Measurements from ENCODE around the gene PDE6B. TPM values are rescaled to one million over a fixed set of nuclear protein-coding genes. Genes with fewer than 3 reads are reported as not detected.

The PDE6B gene
- total and polyA plus RNA-seq, 2 experiments from 2014 or later, result 3.4 to 5.0 TPM

DNA sequence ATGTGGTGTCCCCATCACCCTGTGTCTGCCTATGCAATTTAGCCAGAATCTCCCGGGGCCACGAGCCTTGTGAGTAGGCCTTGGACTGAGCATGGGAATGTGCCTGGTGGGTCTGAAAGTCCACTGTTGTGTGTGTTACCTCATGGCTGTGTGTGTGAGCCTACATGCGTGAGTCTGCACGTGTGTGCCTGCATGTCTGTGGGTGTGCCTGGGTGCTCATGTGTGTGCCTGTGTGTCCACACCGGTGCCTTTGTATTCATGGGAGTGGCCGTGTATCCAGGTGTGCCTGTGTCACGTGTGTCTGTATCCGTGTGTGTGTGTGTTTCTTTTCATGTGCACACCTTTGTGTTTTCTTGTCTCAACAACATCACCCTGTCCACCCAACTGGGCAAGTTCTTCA, 34.5 kb downstream of the PDE6B start:
- no peaks in the 10 kb centered on the region for H3K79me2 ChIP-seq (replicated peaks; ENCODE audit: insufficient read depth)
- Mint-ChIP-seq H3K4me3 (no peak overlapping the region; the same call in 2 of the 3 replicates), H3K9me3 (no peaks in the 10 kb centered on the region; the same call in 2 of the 3 replicates), H3K4me1 (no peaks in the 10 kb centered on the region; the same call in 1 of the 3 replicates), H3K27ac (no peak overlapping the region), H3K27me3 (ENCODE audit: insufficient read depth, low read depth, poor library complexity) (peaks cover 9% of the 10 kb centered on the region), H3K36me3 (ENCODE audit: low read depth) (peaks cover 12% of the 10 kb centered on the region)
- no peak for TF ChIP-seq CREB1 (CRISPR knock-in tag; IDR thresholded peaks at IDR 0.05; ENCODE audit: low read depth)
- no peak for TF ChIP-seq EZH2 (IDR thresholded peaks at IDR 0.05; ENCODE audit: low read depth, unreplicated experiment)
- TF ChIP-seq JUNB (IDR thresholded peaks at IDR 0.05; ENCODE audit: unreplicated experiment), result no peak
- TF ChIP-seq, protein P1, sequence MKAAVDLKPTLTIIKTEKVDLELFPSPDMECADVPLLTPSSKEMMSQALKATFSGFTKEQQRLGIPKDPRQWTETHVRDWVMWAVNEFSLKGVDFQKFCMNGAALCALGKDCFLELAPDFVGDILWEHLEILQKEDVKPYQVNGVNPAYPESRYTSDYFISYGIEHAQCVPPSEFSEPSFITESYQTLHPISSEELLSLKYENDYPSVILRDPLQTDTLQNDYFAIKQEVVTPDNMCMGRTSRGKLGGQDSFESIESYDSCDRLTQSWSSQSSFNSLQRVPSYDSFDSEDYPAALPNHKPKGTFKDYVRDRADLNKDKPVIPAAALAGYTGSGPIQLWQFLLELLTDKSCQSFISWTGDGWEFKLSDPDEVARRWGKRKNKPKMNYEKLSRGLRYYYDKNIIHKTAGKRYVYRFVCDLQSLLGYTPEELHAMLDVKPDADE (IDR thresholded peaks at IDR 0.05), result no peak
- TF ChIP-seq, protein P2, sequence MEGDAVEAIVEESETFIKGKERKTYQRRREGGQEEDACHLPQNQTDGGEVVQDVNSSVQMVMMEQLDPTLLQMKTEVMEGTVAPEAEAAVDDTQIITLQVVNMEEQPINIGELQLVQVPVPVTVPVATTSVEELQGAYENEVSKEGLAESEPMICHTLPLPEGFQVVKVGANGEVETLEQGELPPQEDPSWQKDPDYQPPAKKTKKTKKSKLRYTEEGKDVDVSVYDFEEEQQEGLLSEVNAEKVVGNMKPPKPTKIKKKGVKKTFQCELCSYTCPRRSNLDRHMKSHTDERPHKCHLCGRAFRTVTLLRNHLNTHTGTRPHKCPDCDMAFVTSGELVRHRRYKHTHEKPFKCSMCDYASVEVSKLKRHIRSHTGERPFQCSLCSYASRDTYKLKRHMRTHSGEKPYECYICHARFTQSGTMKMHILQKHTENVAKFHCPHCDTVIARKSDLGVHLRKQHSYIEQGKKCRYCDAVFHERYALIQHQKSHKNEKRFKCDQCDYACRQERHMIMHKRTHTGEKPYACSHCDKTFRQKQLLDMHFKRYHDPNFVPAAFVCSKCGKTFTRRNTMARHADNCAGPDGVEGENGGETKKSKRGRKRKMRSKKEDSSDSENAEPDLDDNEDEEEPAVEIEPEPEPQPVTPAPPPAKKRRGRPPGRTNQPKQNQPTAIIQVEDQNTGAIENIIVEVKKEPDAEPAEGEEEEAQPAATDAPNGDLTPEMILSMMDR (conservative IDR thresholded peaks at IDR 0.05; ENCODE audit: low read depth in 2 of 2), result no peak
- no peak for TF ChIP-seq STAT1 (IDR thresholded peaks at IDR 0.05; ENCODE audit: unreplicated experiment)
- no peak for TF ChIP-seq EZH2phosphoT487 (IDR thresholded peaks at IDR 0.05; ENCODE audit: unreplicated experiment)
- H3K4me2 ChIP-seq, result no peak overlapping the region
- H4K20me1 ChIP-seq (replicated peaks; ENCODE audit: insufficient read depth), result no peaks in the 10 kb centered on the region; the same call in 1 of the 2 replicates
- H3F3A ChIP-seq (replicated peaks; ENCODE audit: low read depth), result 0 out of 2 replicates have a peak, but pooled peaks cover 2% of the 10 kb centered on the region
- H3K36me3 ChIP-seq (ENCODE audit: insufficient read depth), result no peaks in the 10 kb centered on the region
- no peaks in the 10 kb centered on the region for H3K9me2 ChIP-seq (ENCODE audit: insufficient read depth)
- no peak overlapping the region for H3K27ac ChIP-seq (ENCODE audit: low read depth)
- H3K4me1 ChIP-seq (ENCODE audit: insufficient read depth), result no peaks in the 10 kb centered on the region
- DNase-seq (ENCODE audit: low spot score) (no peak), ATAC-seq (no peak)
- H2AFZ ChIP-seq, result no peak overlapping the region
- no peaks in the 10 kb centered on the region for H3K27me3 ChIP-seq (ENCODE audit: insufficient read depth)
- no peak overlapping the region for H3K4me3 ChIP-seq

DNA sequence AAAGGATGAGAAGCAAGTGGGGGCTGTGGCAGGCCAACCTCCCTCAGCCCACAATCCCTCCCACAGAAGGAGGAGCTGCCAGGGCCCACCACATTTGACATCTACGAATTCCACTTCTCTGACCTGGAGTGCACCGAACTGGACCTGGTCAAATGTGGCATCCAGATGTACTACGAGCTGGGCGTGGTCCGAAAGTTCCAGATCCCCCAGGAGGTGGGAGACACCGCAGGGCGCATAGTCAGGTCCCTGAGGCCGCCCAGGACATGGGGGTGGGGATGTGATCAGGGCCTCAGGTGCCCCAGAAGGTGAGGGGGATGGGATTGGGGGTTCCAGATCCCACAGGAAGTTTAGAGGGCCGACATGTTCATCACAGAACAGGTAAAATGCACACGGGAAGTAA, 35.0 kb downstream of the PDE6B start:
- Histone ChIP-seq H3K27ac (ENCODE audit: low read depth) (no peak overlapping the region), H3K4me1 (ENCODE audit: insufficient read depth) (no peaks in the 10 kb centered on the region), H3K36me3 (ENCODE audit: insufficient read depth) (no peaks in the 10 kb centered on the region), H3K79me2 (replicated peaks; ENCODE audit: insufficient read depth) (no peaks in the 10 kb centered on the region), H3F3A (replicated peaks; ENCODE audit: low read depth) (0 out of 2 replicates have a peak, but pooled peaks cover 2% of the 10 kb centered on the region), H3K9me2 (ENCODE audit: insufficient read depth) (no peaks in the 10 kb centered on the region), H3K4me2 (no peak overlapping the region), H3K4me3 (no peak overlapping the region), H3K27me3 (ENCODE audit: insufficient read depth) (no peaks in the 10 kb centered on the region), H4K20me1 (replicated peaks; ENCODE audit: insufficient read depth) (no peaks in the 10 kb centered on the region; the same call in 1 of the 2 replicates), H2AFZ (no peak overlapping the region)
- Mint-ChIP-seq H3K4me3 (no peak overlapping the region), H3K27ac (no peak overlapping the region), H3K36me3 (ENCODE audit: low read depth) (peaks cover 12% of the 10 kb centered on the region), H3K4me1 (no peaks in the 10 kb centered on the region; the same call in 1 of the 3 replicates), H3K9me3 (no peaks in the 10 kb centered on the region; the same call in 2 of the 3 replicates), H3K27me3 (ENCODE audit: insufficient read depth, low read depth, poor library complexity) (peaks cover 9% of the 10 kb centered on the region)
- TF ChIP-seq STAT1 (IDR thresholded peaks at IDR 0.05; ENCODE audit: unreplicated experiment), result no peak
- TF ChIP-seq ZNF331 (CRISPR knock-in tag; IDR thresholded peaks at IDR 0.05; ENCODE audit: low read depth), result no peak
- TF ChIP-seq, protein P1 (IDR thresholded peaks at IDR 0.05), result no peak
- TF ChIP-seq POLR2AphosphoS5 (IDR thresholded peaks at IDR 0.05; ENCODE audit: low read depth), result no peak
- no peak for TF ChIP-seq NANOG (IDR thresholded peaks at IDR 0.05; ENCODE audit: borderline replicate concordance)
- no peak for TF ChIP-seq CREB1 (CRISPR knock-in tag; IDR thresholded peaks at IDR 0.05; ENCODE audit: low read depth)
- TF ChIP-seq ZNF114 (CRISPR knock-in tag; IDR thresholded peaks at IDR 0.05), result no peak
- TF ChIP-seq, protein P3, sequence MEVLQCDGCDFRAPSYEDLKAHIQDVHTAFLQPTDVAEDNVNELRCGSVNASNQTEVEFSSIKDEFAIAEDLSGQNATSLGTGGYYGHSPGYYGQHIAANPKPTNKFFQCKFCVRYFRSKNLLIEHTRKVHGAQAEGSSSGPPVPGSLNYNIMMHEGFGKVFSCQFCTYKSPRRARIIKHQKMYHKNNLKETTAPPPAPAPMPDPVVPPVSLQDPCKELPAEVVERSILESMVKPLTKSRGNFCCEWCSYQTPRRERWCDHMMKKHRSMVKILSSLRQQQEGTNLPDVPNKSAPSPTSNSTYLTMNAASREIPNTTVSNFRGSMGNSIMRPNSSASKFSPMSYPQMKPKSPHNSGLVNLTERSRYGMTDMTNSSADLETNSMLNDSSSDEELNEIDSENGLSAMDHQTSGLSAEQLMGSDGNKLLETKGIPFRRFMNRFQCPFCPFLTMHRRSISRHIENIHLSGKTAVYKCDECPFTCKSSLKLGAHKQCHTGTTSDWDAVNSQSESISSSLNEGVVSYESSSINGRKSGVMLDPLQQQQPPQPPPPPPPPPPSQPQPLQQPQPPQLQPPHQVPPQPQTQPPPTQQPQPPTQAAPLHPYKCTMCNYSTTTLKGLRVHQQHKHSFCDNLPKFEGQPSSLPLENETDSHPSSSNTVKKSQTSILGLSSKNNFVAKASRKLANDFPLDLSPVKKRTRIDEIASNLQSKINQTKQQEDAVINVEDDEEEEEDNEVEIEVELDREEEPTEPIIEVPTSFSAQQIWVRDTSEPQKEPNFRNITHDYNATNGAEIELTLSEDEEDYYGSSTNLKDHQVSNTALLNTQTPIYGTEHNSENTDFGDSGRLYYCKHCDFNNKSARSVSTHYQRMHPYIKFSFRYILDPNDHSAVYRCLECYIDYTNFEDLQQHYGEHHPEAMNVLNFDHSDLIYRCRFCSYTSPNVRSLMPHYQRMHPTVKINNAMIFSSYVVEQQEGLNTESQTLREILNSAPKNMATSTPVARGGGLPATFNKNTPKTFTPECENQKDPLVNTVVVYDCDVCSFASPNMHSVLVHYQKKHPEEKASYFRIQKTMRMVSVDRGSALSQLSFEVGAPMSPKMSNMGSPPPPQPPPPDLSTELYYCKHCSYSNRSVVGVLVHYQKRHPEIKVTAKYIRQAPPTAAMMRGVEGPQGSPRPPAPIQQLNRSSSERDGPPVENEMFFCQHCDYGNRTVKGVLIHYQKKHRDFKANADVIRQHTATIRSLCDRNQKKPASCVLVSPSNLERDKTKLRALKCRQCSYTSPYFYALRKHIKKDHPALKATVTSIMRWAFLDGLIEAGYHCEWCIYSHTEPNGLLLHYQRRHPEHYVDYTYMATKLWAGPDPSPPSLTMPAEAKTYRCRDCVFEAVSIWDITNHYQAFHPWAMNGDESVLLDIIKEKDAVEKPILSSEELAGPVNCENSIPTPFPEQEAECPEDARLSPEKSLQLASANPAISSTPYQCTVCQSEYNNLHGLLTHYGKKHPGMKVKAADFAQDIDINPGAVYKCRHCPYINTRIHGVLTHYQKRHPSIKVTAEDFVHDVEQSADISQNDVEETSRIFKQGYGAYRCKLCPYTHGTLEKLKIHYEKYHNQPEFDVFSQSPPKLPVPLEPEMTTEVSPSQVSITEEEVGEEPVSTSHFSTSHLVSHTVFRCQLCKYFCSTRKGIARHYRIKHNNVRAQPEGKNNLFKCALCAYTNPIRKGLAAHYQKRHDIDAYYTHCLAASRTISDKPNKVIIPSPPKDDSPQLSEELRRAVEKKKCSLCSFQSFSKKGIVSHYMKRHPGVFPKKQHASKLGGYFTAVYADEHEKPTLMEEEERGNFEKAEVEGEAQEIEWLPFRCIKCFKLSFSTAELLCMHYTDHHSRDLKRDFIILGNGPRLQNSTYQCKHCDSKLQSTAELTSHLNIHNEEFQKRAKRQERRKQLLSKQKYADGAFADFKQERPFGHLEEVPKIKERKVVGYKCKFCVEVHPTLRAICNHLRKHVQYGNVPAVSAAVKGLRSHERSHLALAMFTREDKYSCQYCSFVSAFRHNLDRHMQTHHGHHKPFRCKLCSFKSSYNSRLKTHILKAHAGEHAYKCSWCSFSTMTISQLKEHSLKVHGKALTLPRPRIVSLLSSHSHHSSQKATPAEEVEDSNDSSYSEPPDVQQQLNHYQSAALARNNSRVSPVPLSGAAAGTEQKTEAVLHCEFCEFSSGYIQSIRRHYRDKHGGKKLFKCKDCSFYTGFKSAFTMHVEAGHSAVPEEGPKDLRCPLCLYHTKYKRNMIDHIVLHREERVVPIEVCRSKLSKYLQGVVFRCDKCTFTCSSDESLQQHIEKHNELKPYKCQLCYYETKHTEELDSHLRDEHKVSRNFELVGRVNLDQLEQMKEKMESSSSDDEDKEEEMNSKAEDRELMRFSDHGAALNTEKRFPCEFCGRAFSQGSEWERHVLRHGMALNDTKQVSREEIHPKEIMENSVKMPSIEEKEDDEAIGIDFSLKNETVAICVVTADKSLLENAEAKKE (CRISPR knock-in tag; IDR thresholded peaks at IDR 0.05), result no peak
- no peak for TF ChIP-seq EZH2 (IDR thresholded peaks at IDR 0.05; ENCODE audit: low read depth, unreplicated experiment)
- DNase-seq (ENCODE audit: low spot score), result no peak
- ATAC-seq, result no peak

All from GM23338 (cell line).